BE2C (cell line): ENCODE measurements around the gene PAQR8.

Experiments used
- DNase-seq: peaks from one replicate; pipeline ENCODE4 v3.0.0-alpha.2; 2020
- H3K27me3 ChIP-seq: fragments of 250-450 bp; sonication (Bioruptor Pico); 2 replicates; pipeline ENCODE4 v1.5.1; 2020; ENCODE audit warnings: mild to moderate bottlenecking
- H3K36me3 ChIP-seq: fragments of 250-450 bp; sonication (Bioruptor Pico); 2 replicates; pipeline ENCODE4 v1.5.1; 2020; ENCODE audit warnings: mild to moderate bottlenecking
- H3K4me1 ChIP-seq: fragments of 250-450 bp; sonication (Bioruptor Pico); 2 replicates; pipeline ENCODE4 v1.5.1; 2020
- H3K4me3 ChIP-seq: 2 replicates; pipeline ENCODE4 v1.5.1; 2011; ENCODE audit warnings: low read depth, low read length
- H3K9me3 ChIP-seq: fragments of 250-450 bp; sonication (Bioruptor Pico); 2 replicates; pipeline ENCODE4 v1.5.1; 2020
- CTCF ChIP-seq: IDR thresholded peaks from 2 replicates; pipeline ENCODE4 v1.5.1; 2012; ENCODE audit warnings: mild to moderate bottlenecking, low read depth, low read length

Gene PAQR8

DNA sequence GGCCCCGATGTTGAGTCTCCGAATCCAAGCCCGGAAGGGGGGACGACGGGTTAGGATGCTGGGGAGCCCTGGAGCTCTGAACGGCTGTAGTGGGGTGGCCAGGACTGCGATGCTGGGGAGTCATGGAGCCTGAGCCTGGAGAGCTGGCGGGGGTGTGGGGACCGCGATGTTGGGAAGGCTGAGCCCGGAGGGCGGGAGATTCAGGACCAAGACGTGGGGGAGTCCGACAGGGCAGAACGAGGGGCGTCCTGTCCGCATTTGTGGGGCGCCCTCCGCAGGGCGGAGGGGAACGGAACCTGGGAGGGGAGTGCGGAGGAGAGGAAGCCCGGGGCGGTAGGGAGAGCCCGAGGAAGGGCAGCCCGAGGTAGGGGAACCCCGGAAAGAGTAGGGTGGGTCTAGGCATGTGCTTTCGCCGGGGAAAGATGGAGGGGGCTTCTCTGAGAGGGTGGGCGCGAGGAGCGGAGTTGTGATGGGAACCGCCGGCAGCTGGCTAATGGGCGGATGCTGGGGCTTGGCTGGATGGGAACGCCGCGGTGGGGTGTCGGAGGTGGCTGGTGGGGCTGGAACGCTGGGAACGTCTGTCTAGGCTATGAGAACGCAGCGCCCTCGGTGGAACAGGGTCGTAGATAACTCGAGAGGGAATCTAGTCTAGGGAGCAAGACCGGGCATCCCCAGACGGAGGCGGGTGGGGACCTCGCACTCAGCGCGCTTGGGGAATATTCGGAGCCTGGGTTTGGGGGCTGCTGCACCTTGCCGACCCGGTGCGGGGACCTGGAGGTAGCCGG is 684 bp downstream of the PAQR8 start:
- Histone ChIP-seq H3K4me3 (peak overlapping the region; percentile 96), H3K9me3 (no peaks in the 10 kb centered on the region), H3K36me3 (peaks cover 14% of the 10 kb centered on the region), H3K4me1 (peaks cover 24% of the 10 kb centered on the region), H3K27me3 (no peaks in the 10 kb centered on the region)
- peak; percentile 49 for DNase-seq
- TF ChIP-seq CTCF = no peak; the same call in 1 of the 2 replicates

GRCh38 chr6:52363228-52363867 is 1.4 kb downstream of the PAQR8 start:
- Histone ChIP-seq H3K36me3 (peaks cover 22% of the 10 kb centered on the region), H3K4me1 (peaks cover 24% of the 10 kb centered on the region), H3K27me3 (no peaks in the 10 kb centered on the region), H3K4me3 (peak overlapping the region; percentile 96), H3K9me3 (no peaks in the 10 kb centered on the region)
- no peak for DNase-seq
- TF ChIP-seq CTCF = no peak

DNA sequence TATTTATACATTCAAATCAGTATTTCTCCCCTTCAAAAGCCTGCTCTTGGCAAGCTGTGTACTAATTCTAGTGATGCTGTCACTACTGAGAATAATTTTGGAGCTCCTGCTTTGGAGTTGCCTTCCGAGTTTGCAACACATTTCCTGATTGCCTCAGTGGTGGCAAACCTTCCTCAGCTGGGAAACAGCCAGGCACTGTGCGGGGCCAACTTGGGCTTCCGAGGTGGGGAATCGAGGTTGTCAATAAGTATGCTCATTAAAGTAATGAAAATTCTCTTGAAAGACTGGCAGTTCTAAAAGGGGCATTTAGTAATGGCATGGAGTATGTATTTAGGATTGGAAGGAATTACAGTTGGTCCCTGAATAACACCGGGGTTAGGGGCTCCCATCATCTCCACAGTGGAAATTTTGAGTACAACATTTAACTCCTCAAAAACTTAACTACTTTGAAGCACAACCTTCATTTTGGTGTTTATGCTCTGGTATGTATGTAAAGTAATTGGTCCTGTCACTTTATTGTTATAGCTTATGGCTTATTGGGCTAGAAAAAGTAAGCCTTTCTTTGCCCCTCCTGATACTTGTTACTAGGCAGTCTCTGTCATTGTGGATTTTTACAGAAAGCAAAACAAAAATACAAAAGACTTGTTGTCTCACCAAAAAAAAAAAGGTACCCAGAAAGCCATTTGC is 2.7 kb downstream of the PAQR8 start:
- DNase-seq = no peak
- no peaks in the 10 kb centered on the region for H3K9me3 ChIP-seq
- peaks cover 20% of the 10 kb centered on the region for H3K4me1 ChIP-seq
- no peaks in the 10 kb centered on the region for H3K27me3 ChIP-seq
- H3K36me3 ChIP-seq = peaks cover 32% of the 10 kb centered on the region
- TF ChIP-seq CTCF = no peak
- peak overlapping the region; percentile 96 for H3K4me3 ChIP-seq

DNA sequence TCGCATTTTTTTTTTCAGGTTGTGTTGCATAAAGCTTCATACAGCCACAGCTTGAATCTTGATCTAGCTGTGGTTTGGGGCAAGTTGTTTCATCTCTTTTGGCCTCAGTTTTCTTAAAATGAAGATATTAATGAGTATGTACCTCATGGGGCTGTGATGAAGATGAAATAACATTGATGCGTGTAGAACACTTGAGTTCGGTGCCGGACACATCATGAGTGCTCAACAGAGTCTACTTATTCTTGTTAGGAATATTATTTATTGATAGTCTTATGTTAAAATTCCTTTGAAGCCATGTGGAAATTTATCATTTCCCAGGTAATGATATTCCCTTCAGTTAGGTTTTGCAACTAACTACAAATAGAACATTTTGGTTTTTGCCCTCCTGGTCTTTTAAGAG is 3.4 kb downstream of the PAQR8 start:
- DNase-seq = no peak
- Histone ChIP-seq H3K27me3 (no peaks in the 10 kb centered on the region), H3K4me3 (no peak overlapping the region), H3K36me3 (peaks cover 37% of the 10 kb centered on the region), H3K9me3 (no peaks in the 10 kb centered on the region), H3K4me1 (peaks cover 13% of the 10 kb centered on the region)
- TF ChIP-seq CTCF = no peak

GRCh38 chr6:52365866-52366540 is 4.1 kb downstream of the PAQR8 start:
- TF ChIP-seq CTCF = no peak
- Histone ChIP-seq H3K27me3 (no peaks in the 10 kb centered on the region), H3K4me3 (no peak overlapping the region), H3K4me1 (peaks cover 6% of the 10 kb centered on the region; the same call in 1 of the 2 replicates), H3K36me3 (peaks cover 43% of the 10 kb centered on the region), H3K9me3 (no peaks in the 10 kb centered on the region)
- no peak for DNase-seq
